Stimulated activated CD8-positive, alpha-beta memory T cell treated with anti-CD3 and anti-CD28 coated beads, Interleukin-15, amount 100 ng/mL, for 24 hours (primary cell): Measurements from ENCODE around the gene PET100.
A peak's percentile ranks its signal among the peaks of the same experiment; 100 is the strongest.
"Not testable (repeated sequence)": the region's sequence is repeated elsewhere in the genome, so short reads cannot be mapped to it uniquely, and the experiment has no call there.

Experiments
- DNase-seq: peaks from one replicate; pipeline ENCODE4 v3.0.0-alpha.2; 2020; ENCODE audit warnings: low read depth

Gene PET100

DNA sequence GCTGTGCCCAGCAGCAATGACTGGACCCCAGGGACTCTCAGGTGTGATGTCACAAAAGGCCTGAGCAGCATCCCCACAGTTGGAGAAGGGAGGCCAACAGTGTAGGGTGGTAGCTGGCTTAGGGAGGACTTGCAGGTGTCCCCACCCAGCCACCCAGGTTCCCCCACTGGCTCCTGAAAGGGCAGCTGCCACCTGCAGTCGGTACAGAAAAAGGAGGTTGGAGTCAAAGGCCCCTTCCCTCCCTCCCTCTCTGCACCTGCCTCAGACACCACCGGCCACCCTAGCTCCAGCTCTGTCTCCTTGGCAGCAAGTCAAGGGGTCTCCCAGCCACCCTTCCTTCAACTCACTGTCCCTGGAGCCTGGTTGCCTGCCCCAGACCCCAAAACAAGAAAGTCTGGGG is 4.1 kb downstream of the PET100 start, which contains the start of gene PCP2:
PCP2 (minus strand) TSS at position 22 of the 400 bp plus-strand sequence. CDS start 262 bp downstream, outside the sequence.
- DNase-seq, result no peak

DNA sequence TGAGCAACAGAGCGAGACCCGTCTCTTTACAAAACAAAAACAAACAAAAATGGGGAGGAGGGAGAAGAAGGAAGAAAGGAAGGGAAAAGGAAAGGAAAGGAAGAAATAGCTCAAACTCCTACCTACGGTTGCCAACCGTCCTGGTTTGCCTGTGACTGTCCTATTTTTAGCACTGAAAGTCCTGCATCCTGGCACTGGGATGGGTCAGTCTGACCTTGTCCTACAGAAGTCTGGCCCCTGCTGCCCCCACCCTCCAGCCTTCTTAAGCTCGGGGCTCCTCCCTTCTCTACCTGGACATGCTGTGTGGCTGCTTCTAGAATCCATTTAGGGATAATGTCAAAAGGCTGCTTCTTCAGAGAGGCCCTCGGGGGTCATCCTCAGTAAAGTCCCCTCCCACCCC is 6.1 kb downstream of the PET100 start:
- no peak for DNase-seq

DNA sequence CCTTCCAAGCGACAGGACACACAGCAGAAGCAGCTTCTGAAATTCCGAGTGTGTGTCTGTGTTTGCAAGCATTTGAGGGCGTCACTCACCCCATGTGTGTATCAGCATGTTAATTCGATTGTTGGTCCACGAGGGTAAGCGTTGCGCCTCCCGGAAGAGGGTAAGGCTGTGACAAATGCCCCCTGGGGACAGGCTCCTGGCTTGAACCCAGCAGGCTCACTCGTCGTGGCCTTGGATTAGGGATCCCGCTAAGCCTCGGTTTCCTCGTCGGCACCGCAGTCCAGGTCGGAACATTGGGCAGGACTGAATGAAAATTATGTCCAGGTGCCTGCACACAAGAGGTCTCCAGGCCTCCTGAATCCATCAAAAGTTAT is 6.7 kb downstream of the PET100 start:
- no peak for DNase-seq

GRCh38 chr19:7636691-7637373 is 7.2 kb downstream of the PET100 start, which contains the start of gene STXBP2:
Gene STXBP2, plus strand, starts transcription at chr19:7637110. Its CDS starts 40 bp downstream, at chr19:7637150.
- peak; percentile 92 for DNase-seq

GRCh38 chr19:7637374-7638256 is 8.0 kb downstream of the PET100 start:
- no peak for DNase-seq

GRCh38 chr19:7638802-7639465 is 9.3 kb downstream of the PET100 start:
- DNase-seq, result no peak

DNA sequence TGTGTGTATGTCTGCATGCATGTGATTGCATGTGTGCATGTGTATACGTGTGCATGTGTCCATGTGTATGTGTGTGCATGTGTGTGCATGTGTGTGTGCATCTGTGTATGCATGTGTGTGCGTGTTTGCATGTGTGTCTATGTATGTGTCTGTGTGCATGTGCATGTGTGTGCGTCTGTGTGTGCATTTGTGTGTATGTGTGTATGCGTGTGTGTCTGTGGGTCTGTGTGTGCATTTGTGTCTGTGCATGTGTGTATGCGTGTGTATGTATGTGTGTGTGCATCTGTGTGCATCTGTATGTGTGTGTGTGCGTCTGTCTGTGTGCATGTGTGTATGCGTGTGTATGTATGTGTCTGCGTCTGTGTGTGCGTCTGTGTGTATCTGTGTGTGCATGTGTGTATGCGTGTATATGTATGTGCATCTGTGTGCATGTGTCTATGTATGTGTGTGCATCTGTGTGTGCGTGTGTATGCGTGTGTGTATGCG is 10.3 kb downstream of the PET100 start:
- DNase-seq, result no peak

DNA sequence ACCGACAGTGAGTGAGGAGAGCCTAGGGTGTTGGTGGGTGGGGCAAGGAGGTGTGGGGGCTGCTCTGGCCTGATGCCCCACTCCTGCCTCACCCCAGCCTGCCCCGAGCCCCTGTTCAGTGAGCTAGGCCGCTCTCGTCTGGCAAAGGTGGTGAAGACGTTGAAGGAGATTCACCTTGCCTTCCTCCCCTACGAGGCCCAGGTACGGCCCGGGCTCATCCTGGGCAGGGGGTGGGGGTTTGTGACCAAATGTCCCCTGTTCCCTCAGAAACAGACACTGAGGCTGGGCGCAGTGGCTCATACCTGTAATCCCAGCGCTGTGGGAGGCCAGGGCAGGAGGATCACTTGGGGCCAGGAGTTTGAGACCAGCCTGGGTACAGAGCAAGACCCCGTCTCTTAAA is 11.2 kb downstream of the PET100 start:
- DNase-seq, result no peak

DNA sequence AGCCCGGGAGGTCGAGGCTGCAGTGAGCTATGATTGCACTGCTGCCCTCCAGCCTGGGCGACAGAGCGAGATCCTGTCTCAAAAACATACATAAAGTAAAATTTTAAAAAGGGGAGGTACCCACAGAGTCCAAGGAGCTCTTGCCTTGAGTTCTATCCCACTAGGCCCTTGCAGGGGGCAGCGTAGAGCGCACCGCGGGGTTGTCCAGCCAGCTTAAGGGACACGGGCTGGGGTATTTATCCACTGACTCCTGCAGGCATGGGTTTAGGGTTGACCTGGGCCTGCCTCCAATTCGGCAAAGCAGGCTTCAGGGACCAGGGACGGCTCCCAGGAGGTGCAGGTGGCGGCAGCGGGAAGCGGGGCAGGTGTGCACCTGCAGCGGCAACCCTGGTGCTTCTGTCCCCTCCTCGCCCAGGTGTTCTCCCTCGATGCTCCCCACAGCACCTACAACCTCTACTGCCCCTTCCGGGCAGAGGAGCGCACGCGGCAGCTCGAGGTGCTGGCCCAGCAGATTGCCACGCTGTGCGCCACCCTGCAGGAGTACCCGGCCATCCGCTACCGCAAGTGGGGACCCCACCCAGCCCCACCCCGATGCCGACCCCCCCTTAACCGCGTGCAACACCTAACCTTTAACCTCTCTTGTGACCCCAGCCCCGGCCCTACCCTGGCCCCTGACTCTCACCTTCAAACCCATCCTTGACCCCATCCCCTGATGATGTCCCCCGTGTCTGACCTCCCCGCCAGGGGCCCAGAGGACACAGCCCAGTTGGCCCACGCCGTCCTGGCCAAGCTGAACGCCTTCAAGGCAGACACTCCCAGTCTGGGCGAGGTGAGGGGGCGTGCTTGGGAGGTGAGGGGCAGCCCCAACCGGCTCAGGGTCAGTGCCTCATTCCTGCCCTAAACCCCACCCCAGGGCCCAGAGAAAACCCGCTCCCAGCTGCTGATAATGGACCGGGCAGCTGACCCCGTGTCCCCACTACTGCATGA is 12.0 kb downstream of the PET100 start:
- no peak for DNase-seq

DNA sequence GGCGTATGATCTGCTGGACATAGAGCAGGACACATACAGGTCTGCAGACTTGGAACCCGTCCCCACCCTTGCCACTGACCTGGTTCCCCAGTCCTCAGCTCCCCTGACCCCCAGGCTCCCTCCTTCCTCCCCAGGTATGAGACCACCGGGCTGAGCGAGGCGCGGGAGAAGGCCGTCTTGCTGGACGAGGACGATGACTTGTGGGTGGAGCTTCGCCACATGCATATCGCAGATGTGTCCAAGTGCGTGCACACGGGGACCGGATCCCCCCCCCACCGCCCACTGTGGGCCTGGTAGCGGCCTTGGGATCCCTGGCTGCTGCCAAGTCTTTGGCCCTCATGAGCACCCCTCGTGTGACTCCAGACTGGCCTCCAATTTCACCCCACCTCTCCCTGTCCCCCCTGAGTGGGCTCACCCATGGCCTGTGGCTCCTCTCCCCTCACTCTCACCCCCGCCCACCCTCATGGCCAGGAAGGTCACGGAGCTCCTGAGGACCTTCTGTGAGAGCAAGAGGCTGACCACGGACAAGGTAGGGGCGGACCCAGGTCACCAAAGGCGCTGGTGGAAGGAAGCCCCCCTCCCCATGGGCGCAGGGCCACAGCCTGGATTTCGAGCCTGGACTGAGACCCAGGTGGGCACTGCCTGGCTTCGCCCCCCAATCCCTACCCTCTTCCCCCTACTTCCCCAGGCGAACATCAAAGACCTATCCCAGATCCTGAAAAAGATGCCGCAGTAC is 12.9 kb downstream of the PET100 start:
- DNase-seq, result no peak

DNA sequence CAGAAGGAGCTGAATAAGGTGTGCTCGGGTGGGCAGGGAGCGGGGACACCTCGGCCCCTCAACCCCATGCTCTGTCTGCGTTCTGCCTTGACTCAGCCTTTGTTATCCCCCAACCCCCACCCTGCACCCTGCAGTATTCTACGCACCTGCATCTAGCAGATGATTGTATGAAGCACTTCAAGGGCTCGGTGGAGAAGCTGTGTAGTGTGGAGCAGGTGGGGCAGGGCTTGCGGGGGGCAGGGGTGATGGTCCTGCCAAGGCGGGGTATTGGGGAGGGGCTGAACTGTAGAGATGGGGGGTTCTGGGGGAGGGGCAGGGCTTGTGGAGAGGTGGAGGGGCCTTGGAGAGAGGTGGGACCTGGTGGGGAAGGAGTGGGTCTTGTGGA is 13.4 kb downstream of the PET100 start:
- DNase-seq, result no peak

DNA sequence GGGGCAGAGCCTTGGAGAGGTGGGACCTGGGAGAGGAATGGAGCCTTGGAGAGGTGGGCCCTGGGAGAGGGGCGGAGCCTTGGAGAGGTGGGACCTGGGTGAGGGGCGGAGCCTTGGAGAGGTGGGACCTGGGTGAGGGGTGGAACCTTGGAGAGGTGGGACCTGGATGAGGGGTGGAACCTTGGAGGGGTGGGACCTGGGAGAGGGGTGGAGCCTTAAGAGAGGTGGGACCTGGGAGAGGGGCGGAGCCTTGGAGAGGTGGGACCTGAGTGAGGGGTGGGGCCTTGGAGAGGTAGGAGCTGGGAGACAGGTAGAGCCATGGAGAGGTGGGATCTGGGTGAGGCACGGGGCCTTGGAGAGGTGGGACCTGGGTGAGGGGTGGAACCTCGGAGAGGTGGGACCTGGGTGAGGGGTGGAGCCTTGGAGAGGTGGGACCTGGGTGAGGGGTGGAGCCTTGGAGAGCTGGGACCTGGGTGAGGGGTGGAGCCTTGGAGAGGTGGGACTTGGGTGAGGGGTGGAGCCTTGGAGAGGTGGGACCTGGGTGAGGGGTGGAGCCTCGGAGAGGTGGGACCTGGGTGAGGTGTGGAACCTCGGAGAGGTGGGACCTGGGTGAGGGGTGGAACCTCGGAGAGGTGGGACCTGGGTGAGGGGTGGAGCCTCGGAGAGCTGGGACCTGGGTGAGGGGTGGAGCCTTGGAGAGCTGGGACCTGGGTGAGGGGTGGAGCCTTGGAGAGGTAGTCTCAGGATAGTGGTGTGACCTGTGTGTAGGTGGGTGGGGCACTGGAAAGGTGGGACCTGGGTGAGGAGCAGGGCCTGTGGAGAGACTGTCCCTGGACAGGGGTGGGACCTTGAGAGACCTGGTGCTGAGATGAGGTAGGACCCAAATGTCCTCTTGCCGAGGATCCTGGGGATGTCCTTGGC is 14.3 kb downstream of the PET100 start:
- not testable (repeated sequence) for DNase-seq

- no peak for DNase-seq
These were observed 14.9 kb downstream of the PET100 start for GRCh38 chr19:7644550-7644877.

DNA sequence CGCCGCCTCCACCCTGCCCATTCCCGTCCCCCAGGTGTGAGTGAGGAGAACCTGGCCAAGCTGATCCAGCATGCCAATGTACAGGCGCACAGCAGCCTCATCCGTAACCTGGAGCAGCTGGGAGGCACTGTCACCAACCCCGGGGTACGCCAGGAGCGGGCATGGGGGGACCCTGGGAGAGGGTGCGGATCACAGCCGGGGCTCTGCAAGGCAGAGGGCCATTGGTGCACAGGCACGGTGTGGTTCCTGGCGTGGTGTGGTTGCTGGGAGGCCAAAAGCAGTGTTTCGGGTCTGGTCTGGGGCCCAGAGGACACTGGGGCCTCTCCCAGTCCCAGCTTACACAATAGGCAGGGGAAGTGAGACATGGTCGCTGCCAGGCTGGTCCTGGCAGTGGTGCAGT is 15.6 kb downstream of the PET100 start:
- DNase-seq, result no peak

GRCh38 chr19:7645656-7646425 is 16.2 kb downstream of the PET100 start:
- no peak for DNase-seq

- DNase-seq, result no peak
These were observed 16.8 kb downstream of the PET100 start for GRCh38 chr19:7646426-7646700.

DNA sequence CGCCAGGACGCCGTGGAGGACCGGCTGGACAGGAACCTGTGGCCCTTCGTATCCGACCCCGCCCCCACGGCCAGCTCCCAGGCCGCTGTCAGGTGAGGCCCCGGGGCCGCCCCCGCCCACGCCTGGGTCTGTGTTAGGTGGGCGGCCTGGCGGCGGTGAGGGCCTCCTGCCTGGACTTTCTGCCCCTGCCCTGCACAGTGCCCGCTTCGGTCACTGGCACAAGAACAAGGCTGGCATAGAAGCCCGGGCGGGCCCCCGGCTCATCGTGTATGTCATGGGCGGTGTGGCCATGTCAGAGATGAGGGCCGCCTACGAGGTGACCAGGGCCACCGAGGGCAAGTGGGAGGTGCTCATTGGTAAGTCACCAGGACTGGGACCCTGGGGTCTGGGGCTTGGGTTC is 17.6 kb downstream of the PET100 start:
- no peak for DNase-seq

DNA sequence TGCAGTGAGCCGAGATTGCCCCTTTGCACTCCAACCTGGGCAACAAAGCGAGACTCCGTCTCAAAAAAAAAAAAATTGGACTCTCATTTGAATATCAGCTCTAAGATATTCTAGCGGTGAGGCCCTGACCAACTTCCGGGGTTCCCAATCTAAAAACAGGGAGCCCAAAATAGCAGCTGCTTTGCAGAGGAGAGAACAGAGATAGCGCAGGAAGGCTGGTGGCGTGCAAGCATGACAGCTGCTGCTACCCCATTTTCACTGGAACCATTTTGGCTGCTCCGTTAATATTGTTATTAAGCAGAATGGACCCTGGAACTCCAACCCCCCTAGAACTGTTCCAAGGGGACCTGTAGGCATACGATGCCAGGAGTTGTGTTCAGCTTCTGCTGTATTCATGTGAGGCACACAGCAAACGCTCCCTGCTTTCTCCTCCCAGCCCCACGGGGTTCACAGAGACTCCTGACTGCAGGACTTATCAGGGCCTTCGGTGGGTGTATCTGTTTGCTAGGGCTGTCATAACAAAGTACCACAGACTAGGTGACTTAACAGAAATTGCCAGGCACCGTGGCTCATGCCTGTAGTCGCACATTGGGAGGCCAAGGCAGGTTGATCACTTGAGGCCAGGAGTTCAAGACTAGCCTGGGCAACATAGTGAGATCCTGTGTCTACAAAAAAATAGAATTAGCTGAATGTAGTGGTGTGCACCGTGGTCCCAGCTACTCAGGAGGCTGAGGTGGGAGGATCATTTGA is 18.8 kb downstream of the PET100 start:
- no peak for DNase-seq
